ENCODE measurements around the gene NISCH. TPM values are rescaled to one million over a fixed set of nuclear protein-coding genes. Genes with fewer than 3 reads are reported as not detected.
A peak's percentile ranks its signal among the peaks of the same experiment; 100 is the strongest.

The NISCH gene
- total RNA-seq, 1 experiment from 2014 or later, result 62.2 TPM

DNA sequence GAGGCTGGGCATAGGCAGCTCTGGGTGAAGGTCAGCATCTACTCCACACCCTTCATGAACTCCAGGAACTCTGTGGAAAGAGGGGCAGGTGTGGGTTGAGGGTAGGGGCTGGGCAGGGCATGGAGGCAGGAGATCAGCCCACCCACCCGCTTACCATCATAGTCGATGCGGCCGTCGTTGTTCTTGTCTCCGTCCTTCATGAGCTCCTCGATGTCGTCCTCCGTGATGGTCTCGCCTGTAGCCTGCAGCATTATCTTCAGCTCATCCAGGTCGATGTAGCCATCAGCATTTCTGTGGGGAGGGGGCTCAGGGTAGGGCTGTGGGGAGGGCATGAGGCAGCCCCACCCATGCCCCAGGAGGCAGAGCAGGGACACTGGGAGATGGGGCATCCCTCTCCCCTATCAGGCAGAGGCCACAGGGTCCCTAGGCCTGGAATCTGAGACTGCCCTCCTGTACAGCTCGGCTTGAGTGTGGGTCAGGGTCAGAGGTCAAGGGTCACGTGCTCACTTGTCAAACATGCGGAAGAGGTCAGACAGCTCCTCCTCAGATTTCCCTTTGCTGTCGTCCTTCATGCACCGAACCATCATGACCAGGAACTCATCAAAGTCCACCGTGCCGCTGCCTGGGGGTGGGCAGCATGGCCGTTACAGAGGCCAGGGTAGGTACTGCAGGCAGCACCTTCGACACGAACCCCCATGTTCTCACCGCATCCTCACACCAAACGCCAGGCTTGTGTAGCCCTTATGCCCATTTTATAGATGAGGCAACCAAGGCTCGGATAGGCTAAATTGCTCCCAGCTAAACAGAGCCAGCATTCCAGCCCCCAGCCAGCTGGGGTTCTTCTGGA lies 3.9 kb upstream of the NISCH start:
- H3K36me3 ChIP-seq (ENCODE audit: control insufficient read depth, insufficient read depth, low read length), result no peaks in the 10 kb centered on the region
- H3K4me1 ChIP-seq, result peaks cover 67% of the 10 kb centered on the region
- TF ChIP-seq, protein P1, sequence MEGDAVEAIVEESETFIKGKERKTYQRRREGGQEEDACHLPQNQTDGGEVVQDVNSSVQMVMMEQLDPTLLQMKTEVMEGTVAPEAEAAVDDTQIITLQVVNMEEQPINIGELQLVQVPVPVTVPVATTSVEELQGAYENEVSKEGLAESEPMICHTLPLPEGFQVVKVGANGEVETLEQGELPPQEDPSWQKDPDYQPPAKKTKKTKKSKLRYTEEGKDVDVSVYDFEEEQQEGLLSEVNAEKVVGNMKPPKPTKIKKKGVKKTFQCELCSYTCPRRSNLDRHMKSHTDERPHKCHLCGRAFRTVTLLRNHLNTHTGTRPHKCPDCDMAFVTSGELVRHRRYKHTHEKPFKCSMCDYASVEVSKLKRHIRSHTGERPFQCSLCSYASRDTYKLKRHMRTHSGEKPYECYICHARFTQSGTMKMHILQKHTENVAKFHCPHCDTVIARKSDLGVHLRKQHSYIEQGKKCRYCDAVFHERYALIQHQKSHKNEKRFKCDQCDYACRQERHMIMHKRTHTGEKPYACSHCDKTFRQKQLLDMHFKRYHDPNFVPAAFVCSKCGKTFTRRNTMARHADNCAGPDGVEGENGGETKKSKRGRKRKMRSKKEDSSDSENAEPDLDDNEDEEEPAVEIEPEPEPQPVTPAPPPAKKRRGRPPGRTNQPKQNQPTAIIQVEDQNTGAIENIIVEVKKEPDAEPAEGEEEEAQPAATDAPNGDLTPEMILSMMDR (IDR thresholded peaks at IDR 0.05; ENCODE audit: insufficient read depth in 1 of 2, low read depth in 1 of 2, low read length in 1 of 2, severe bottlenecking in 1 of 2, unreplicated experiment in 1 of 2), result peak in 1 of 2 experiments; percentile 2
- H3K36me3 Mint-ChIP-seq (ENCODE audit: insufficient read depth, unreplicated experiment), result peaks cover 6% of the 10 kb centered on the region
- BruUV-seq (replicated peaks), result no TSS peak
- no peaks in the 10 kb centered on the region for H3K9me3 ChIP-seq
- H3K4me3 Mint-ChIP-seq (ENCODE audit: unreplicated experiment), result no peak overlapping the region
- H3K27ac Mint-ChIP-seq (ENCODE audit: unreplicated experiment), result peak overlapping the region; percentile 77
- ChIA-PET POLR2A (no interaction called here), CTCF (interaction anchor here (0.7 kb wide), 1 partner anchor 15 kb away, joined by 3 read pairs; no protein-coding TSS in a partner anchor)
- no peaks in the 10 kb centered on the region for H3K27me3 Mint-ChIP-seq (ENCODE audit: insufficient read depth, unreplicated experiment)
- peaks cover 44% of the 10 kb centered on the region for H3K4me1 Mint-ChIP-seq (ENCODE audit: low read depth, unreplicated experiment)
- no peak overlapping the region for H3K4me3 ChIP-seq (ENCODE audit: low read depth, low read length)
- intact Hi-C loops (cut with micrococcal nuclease; ENCODE audit: unreplicated experiment), result loop anchor here (10.0 kb wide), 1 partner anchor 83 kb away; the partner anchor contains the start of genes NT5DC2 and UQCC5
- no peaks in the 10 kb centered on the region for H3K27me3 ChIP-seq (replicated peaks; ENCODE audit: control insufficient read depth, insufficient read depth, low read length)
- no peaks in the 10 kb centered on the region for H3K9me3 Mint-ChIP-seq (ENCODE audit: unreplicated experiment)
- DNase-seq, result peak; percentile 40 to 63

DNA sequence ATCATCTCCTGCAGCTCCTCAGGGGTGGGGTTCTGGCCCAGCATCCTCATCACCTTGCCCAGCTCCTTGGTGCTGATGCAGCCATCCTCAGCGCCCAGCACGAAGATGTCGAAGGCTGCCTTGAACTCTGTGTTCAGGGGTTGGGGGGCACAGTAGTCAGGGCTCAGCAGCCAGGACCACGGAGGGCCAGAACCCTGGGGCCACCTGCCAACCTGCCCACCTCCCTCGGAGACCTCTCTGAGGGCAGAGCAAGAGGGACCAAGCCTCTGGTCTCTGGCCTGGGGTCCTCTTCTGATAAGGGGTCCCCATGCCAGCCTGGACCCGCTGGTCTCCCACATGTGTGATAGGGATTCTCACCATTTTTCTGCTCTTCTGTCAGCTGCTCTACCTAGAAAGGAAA lies 3.3 kb upstream of the NISCH start:
- Histone ChIP-seq H3K9me3 (no peaks in the 10 kb centered on the region), H3K4me1 (peaks cover 70% of the 10 kb centered on the region), H3K36me3 (ENCODE audit: control insufficient read depth, insufficient read depth, low read length) (no peaks in the 10 kb centered on the region), H3K4me3 (ENCODE audit: low read depth, low read length) (no peak overlapping the region), H3K27me3 (replicated peaks; ENCODE audit: control insufficient read depth, insufficient read depth, low read length) (no peaks in the 10 kb centered on the region)
- ChIA-PET CTCF (no interaction called here), POLR2A (interaction anchor here (0.7 kb wide), 1 partner anchor 81 kb away, joined by 3 read pairs; no protein-coding TSS in a partner anchor)
- intact Hi-C loops (cut with micrococcal nuclease; ENCODE audit: unreplicated experiment), result loop anchor here (10.0 kb wide), 1 partner anchor 83 kb away; the partner anchor contains the start of genes NT5DC2 and UQCC5
- Mint-ChIP-seq H3K4me1 (ENCODE audit: low read depth, unreplicated experiment) (peaks cover 48% of the 10 kb centered on the region), H3K9me3 (ENCODE audit: unreplicated experiment) (no peaks in the 10 kb centered on the region), H3K36me3 (ENCODE audit: insufficient read depth, unreplicated experiment) (peaks cover 5% of the 10 kb centered on the region), H3K27me3 (ENCODE audit: insufficient read depth, unreplicated experiment) (no peaks in the 10 kb centered on the region), H3K4me3 (ENCODE audit: unreplicated experiment) (no peak overlapping the region), H3K27ac (ENCODE audit: unreplicated experiment) (no peak overlapping the region)
- TF ChIP-seq, protein P1 (IDR thresholded peaks at IDR 0.05; ENCODE audit: insufficient read depth in 1 of 2, low read depth in 1 of 2, low read length in 1 of 2, severe bottlenecking in 1 of 2, unreplicated experiment in 1 of 2), result no peak
- no peak for DNase-seq
- no TSS peak for BruUV-seq (replicated peaks)

DNA sequence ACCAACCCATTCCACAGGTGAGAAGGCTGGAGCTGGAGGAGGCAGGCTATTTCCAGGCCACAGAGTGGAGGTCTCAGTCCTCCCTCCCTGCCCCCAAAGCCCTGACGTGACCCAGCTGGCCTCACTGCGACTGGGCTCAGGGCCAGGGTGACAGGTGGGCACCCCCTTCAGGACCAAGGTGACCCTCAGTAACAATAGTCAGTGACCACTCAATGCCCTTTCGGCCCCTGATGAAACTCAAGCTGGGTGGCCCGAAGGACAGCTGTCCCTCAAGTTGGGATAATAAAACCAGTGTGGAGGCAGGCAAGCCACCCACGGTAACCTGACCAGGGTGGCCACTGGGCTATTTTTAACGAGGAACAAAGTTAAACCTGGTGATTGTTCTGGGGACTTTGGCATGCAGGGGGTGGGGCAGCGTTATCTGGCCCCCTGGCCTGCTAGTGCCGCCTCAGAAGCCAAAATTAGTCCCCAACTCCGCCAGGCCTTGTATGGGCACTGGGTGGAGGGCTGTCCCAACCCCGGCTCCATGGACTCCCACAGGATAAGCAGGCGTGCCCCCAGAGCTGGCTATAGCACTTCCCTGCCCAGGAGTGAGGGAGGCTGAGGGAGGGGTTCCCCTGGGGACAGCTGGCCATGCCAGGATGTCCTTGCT lies 2.7 kb upstream of the NISCH start:
- Histone ChIP-seq H3K9me3 (no peaks in the 10 kb centered on the region), H3K4me3 (ENCODE audit: low read depth, low read length) (no peak overlapping the region), H3K36me3 (ENCODE audit: control insufficient read depth, insufficient read depth, low read length) (no peaks in the 10 kb centered on the region), H3K4me1 (peaks cover 74% of the 10 kb centered on the region), H3K27me3 (replicated peaks; ENCODE audit: control insufficient read depth, insufficient read depth, low read length) (no peaks in the 10 kb centered on the region)
- H3K27me3 Mint-ChIP-seq (ENCODE audit: insufficient read depth, unreplicated experiment), result no peaks in the 10 kb centered on the region
- CTCF ChIA-PET, result interaction anchor here (1.7 kb wide), 1 partner anchor 28 kb away, joined by 10 read pairs; no protein-coding TSS in a partner anchor
- intact Hi-C loops (cut with micrococcal nuclease; ENCODE audit: unreplicated experiment), result loop anchor here (10.0 kb wide), 1 partner anchor 82 kb away; the partner anchor contains the start of genes NT5DC2 and UQCC5
- POLR2A ChIA-PET, result interaction anchor here (0.7 kb wide), 1 partner anchor 80 kb away, joined by 3 read pairs; no protein-coding TSS in a partner anchor
- no peaks in the 10 kb centered on the region for H3K9me3 Mint-ChIP-seq (ENCODE audit: unreplicated experiment)
- no peak for DNase-seq
- no TSS peak for BruUV-seq (replicated peaks)
- TF ChIP-seq, protein P1 (IDR thresholded peaks at IDR 0.05; ENCODE audit: insufficient read depth in 1 of 2, low read depth in 1 of 2, low read length in 1 of 2, severe bottlenecking in 1 of 2, unreplicated experiment in 1 of 2), result no peak
- H3K4me3 Mint-ChIP-seq (ENCODE audit: unreplicated experiment), result peak overlapping the region; percentile 88
- H3K4me1 Mint-ChIP-seq (ENCODE audit: low read depth, unreplicated experiment), result peaks cover 48% of the 10 kb centered on the region
- no peak overlapping the region for H3K27ac Mint-ChIP-seq (ENCODE audit: unreplicated experiment)
- H3K36me3 Mint-ChIP-seq (ENCODE audit: insufficient read depth, unreplicated experiment), result peaks cover 8% of the 10 kb centered on the region
